ENCODE measurements around the gene NUP160.
"Not testable (repeated sequence)": the region's sequence is repeated elsewhere in the genome, so short reads cannot be mapped to it uniquely, and the experiment has no call there.

NUP160 gene

GRCh38 chr11:47768101-47768612 is 80.0 kb downstream of the NUP160 start:
- ATAC-seq, result peak; percentile 46
- 0 out of 2 replicates have a peak, but pooled peaks have one; percentile 20 for TF ChIP-seq CREB5 (CRISPR knock-in tag; IDR thresholded peaks at IDR 0.05; ENCODE audit: low read depth)
- peak; percentile 42; the same call in 1 of the 2 replicates for TF ChIP-seq ZNF70 (CRISPR knock-in tag; IDR thresholded peaks at IDR 0.05)
- TF ChIP-seq PATZ1 (CRISPR knock-in tag; IDR thresholded peaks at IDR 0.05; ENCODE audit: borderline replicate concordance), result peak; percentile 44; the same call in 1 of the 2 replicates
- TF ChIP-seq ZFP3 (CRISPR knock-in tag; IDR thresholded peaks at IDR 0.05), result no peak
- 0 out of 2 replicates have a peak, but pooled peaks have one; percentile 30 for TF ChIP-seq GLIS3 (CRISPR knock-in tag; IDR thresholded peaks at IDR 0.05)

- no peak for TF ChIP-seq ZNF565 (CRISPR knock-in tag; conservative IDR thresholded peaks at IDR 0.05; ENCODE audit: low read depth)
- TF ChIP-seq PPARA (CRISPR knock-in tag; IDR thresholded peaks at IDR 0.05; ENCODE audit: borderline replicate concordance), result no peak
- no peak for TF ChIP-seq ARNTL (CRISPR knock-in tag; IDR thresholded peaks at IDR 0.05; ENCODE audit: borderline replicate concordance, low read depth)
- no peak for TF ChIP-seq ZC3H10 (CRISPR knock-in tag; IDR thresholded peaks at IDR 0.05)
- no peak for TF ChIP-seq CSDC2 (CRISPR knock-in tag; IDR thresholded peaks at IDR 0.05)
- no peak for TF ChIP-seq TOX (CRISPR knock-in tag; IDR thresholded peaks at IDR 0.05; ENCODE audit: borderline replicate concordance)
These were observed 81.5 kb downstream of the NUP160 start for GRCh38 chr11:47766509-47767227.

GRCh38 chr11:47765086-47765485 is 83.1 kb downstream of the NUP160 start:
- TF ChIP-seq CSRNP3 (CRISPR knock-in tag; IDR thresholded peaks at IDR 0.05), result no peak
- TF ChIP-seq ARNTL (CRISPR knock-in tag; IDR thresholded peaks at IDR 0.05; ENCODE audit: borderline replicate concordance, low read depth), result no peak
- no peak for TF ChIP-seq OSR1 (CRISPR knock-in tag; IDR thresholded peaks at IDR 0.05)
- TF ChIP-seq ZFP30 (CRISPR knock-in tag; IDR thresholded peaks at IDR 0.05), result no peak
- no peak for TF ChIP-seq ISL1 (CRISPR knock-in tag; IDR thresholded peaks at IDR 0.05)
- no peak for TF ChIP-seq POU6F1 (CRISPR knock-in tag; IDR thresholded peaks at IDR 0.05; ENCODE audit: borderline replicate concordance, low read depth)
- no peak for TF ChIP-seq SNAI2 (CRISPR knock-in tag; IDR thresholded peaks at IDR 0.05)
- no peak for TF ChIP-seq PATZ1 (CRISPR knock-in tag; IDR thresholded peaks at IDR 0.05; ENCODE audit: borderline replicate concordance)
- no peak for TF ChIP-seq PPARA (CRISPR knock-in tag; IDR thresholded peaks at IDR 0.05; ENCODE audit: borderline replicate concordance)
- no peak for TF ChIP-seq ESRRG (CRISPR knock-in tag; IDR thresholded peaks at IDR 0.05)
- TF ChIP-seq GLIS3 (CRISPR knock-in tag; IDR thresholded peaks at IDR 0.05), result no peak
- no peak for TF ChIP-seq CREB5 (CRISPR knock-in tag; IDR thresholded peaks at IDR 0.05; ENCODE audit: low read depth)
- TF ChIP-seq ZFP3 (CRISPR knock-in tag; IDR thresholded peaks at IDR 0.05), result no peak
- TF ChIP-seq TSHZ2 (CRISPR knock-in tag; IDR thresholded peaks at IDR 0.05), result no peak
- TF ChIP-seq ZNF8 (CRISPR knock-in tag; IDR thresholded peaks at IDR 0.05), result no peak
- no peak for TF ChIP-seq BACH2 (CRISPR knock-in tag; IDR thresholded peaks at IDR 0.05; ENCODE audit: borderline replicate concordance)
- no peak for TF ChIP-seq CSDC2 (CRISPR knock-in tag; IDR thresholded peaks at IDR 0.05)
- TF ChIP-seq TOX (CRISPR knock-in tag; IDR thresholded peaks at IDR 0.05; ENCODE audit: borderline replicate concordance), result no peak
- no peak for TF ChIP-seq ZNF70 (CRISPR knock-in tag; IDR thresholded peaks at IDR 0.05)
- no peak for TF ChIP-seq ZNF565 (CRISPR knock-in tag; conservative IDR thresholded peaks at IDR 0.05; ENCODE audit: low read depth)
- no peak for ATAC-seq

More at GRCh38 chr11:47766509-47767227, 81.5 kb downstream of the NUP160 start:
- peak; percentile 18 for ATAC-seq

- not testable (repeated sequence) for ATAC-seq
These were observed 88.9 kb downstream of the NUP160 start for GRCh38 chr11:47759291-47759690.
